SU-DHL-6 (cell line): Measurements from ENCODE around the gene RASD1.

Source experiments
- H2AFZ ChIP-seq: fragments of 200-600 bp; sonication (generic); 2 replicates; pipeline ENCODE4 v1.6.1; 2014; ENCODE audit warnings: low read depth, mild to moderate bottlenecking, moderate library complexity, mixed read lengths, antibody characterized with exemption, low read length; ENCODE audit not compliant: severe bottlenecking
- H3F3A ChIP-seq: fragments of 200-600 bp; shearing (Covaris generic); 2 replicates; pipeline ENCODE4 v1.6.0; 2016; ENCODE audit warnings: antibody characterized with exemption, mild to moderate bottlenecking; ENCODE audit not compliant: insufficient read depth
- H3K27ac ChIP-seq: fragments of 200-600 bp; sonication (generic); 2 replicates; pipeline ENCODE4 v1.5.1; 2016; ENCODE audit warnings: low read depth, mild to moderate bottlenecking, low read length, moderate library complexity, mixed read lengths
- H3K27me3 ChIP-seq: fragments of 200-600 bp; sonication (generic), shearing (Covaris generic); 2 replicates; pipeline ENCODE4 v1.6.0; 2014; ENCODE audit warnings: mild to moderate bottlenecking, low read length
- H3K36me3 ChIP-seq: fragments of 200-600 bp; sonication (generic); 2 replicates; pipeline ENCODE4 v1.6.1; 2014; ENCODE audit warnings: mild to moderate bottlenecking, low read length, mixed read lengths
- H3K4me2 ChIP-seq: fragments of 300-600, 200-600 bp; shearing (Covaris generic), sonication (generic); 2 replicates; pipeline ENCODE4 v1.6.0; 2014; ENCODE audit warnings: low read length, low read depth, mild to moderate bottlenecking; ENCODE audit not compliant: poor library complexity, severe bottlenecking
- H3K4me3 ChIP-seq: fragments of 200-600 bp; sonication (generic); 2 replicates; pipeline ENCODE4 v1.5.1; 2014; ENCODE audit warnings: antibody characterized with exemption, low read length, mild to moderate bottlenecking, mixed read lengths; ENCODE audit not compliant: insufficient read depth, poor library complexity, severe bottlenecking
- H3K79me2 ChIP-seq: fragments of 200-600 bp; sonication (generic); 2 replicates; pipeline ENCODE4 v1.6.1; 2014; ENCODE audit warnings: mild to moderate bottlenecking, low read length, moderate library complexity; ENCODE audit not compliant: insufficient read depth
- H3K9ac ChIP-seq: fragments of 200-600 bp; sonication (generic); 2 replicates; pipeline ENCODE4 v1.7.0; 2014; ENCODE audit warnings: mild to moderate bottlenecking, low read length
- H3K9me2 ChIP-seq: fragments of 200-600 bp; sonication (generic); replicated peaks from 2 replicates; pipeline ENCODE4 v1.6.1; 2014; ENCODE audit warnings: low read length; ENCODE audit not compliant: insufficient read depth
- H3K9me3 ChIP-seq: fragments of 200-600 bp; sonication (generic); 2 replicates; pipeline ENCODE4 v1.6.1; 2014; ENCODE audit warnings: low read length, mixed read lengths; ENCODE audit not compliant: insufficient read depth
- H4K20me1 ChIP-seq: fragments of 200-600 bp; sonication (generic); 2 replicates; pipeline ENCODE4 v1.6.1; 2014; ENCODE audit warnings: low read depth, mild to moderate bottlenecking, antibody characterized with exemption, low read length, moderate library complexity, mixed read lengths
- CTCF ChIP-seq: fragments of 200-600 bp; sonication (generic); IDR thresholded peaks from one replicate; pipeline ENCODE4 v1.5.1; 2017; ENCODE audit warnings: antibody characterized with exemption, mild to moderate bottlenecking, low read length, moderate library complexity; ENCODE audit not compliant: insufficient read depth, poor library complexity, severe bottlenecking
- EZH2phosphoT487 ChIP-seq: fragments of 200-600 bp; sonication (generic), shearing (Covaris generic); conservative IDR thresholded peaks from 2 replicates; pipeline ENCODE4 v1.6.1; 2018; ENCODE audit warnings: mild to moderate bottlenecking, antibody characterized with exemption, low read length, moderate library complexity, mixed read lengths

RASD1 gene

DNA sequence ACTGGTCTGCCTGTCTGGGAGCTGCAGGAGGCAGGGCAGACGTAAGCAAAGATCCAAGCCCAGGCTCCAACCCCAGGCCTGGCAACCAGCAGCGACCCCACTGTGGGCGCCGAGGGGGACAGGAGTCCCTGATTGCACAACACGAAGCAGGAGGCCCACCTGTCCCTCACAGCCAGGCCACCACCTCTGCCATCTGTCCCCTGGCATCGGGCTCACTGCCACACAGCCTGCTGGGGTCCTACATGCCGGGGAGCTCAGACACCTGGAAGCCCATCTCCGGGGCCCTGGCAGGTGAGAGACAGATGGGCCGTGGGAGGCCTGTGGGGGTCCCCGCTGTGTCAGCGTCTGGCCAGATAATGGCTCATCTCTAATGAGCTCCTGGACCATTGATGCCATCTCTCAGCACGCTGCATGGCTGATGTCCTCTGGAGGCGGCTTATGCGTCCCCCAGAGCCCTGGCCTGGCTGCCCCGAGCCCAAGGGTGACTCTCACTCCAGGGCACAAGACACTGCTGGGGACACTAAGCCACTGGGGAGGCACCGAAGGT, 11.3 kb upstream of the RASD1 start:
- Histone ChIP-seq H4K20me1 (no peaks in the 10 kb centered on the region), H3K27me3 (no peaks in the 10 kb centered on the region), H3F3A (no peaks in the 10 kb centered on the region), H3K9me2 (no peaks in the 10 kb centered on the region), H3K27ac (no peak overlapping the region), H3K79me2 (no peaks in the 10 kb centered on the region), H3K4me2 (no peak overlapping the region), H3K9ac (no peak overlapping the region), H2AFZ (no peak overlapping the region), H3K4me3 (no peak overlapping the region), H3K9me3 (no peaks in the 10 kb centered on the region), H3K36me3 (no peaks in the 10 kb centered on the region)
- TF ChIP-seq EZH2phosphoT487, result no peak
- TF ChIP-seq CTCF, result no peak

DNA sequence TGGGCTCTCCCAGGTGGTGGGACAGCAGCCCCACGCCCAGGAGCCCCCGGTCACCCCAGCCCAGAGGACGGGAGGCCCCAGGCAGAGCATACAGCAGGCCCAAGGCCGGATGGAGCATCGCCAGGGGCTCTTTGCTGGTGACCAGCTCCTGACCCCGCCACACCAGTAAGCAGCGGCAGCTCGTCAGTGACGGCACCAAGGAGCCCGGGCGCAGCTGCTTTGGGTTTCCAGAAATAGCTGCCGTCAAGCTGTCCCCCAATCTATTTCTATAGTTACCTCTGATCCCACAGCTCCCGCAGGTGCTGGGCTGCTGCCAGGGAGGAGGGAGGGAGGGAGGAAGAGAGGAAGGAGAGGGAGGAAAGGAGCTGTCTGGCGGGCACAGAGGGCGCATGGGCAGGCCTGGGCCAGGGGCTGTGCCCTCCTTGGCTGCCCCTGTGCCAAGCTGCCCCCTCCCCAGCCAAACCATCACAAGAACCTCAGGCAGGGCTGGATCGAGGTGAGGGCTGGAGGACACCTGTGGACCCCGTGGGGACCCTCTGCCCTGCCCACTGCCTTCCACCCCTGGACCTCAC, 10.8 kb upstream of the RASD1 start:
- Histone ChIP-seq H3K9me3 (no peaks in the 10 kb centered on the region), H4K20me1 (no peaks in the 10 kb centered on the region), H3K9ac (no peak overlapping the region), H3K79me2 (no peaks in the 10 kb centered on the region), H3F3A (no peaks in the 10 kb centered on the region), H3K36me3 (no peaks in the 10 kb centered on the region), H2AFZ (no peak overlapping the region), H3K27me3 (no peaks in the 10 kb centered on the region), H3K4me3 (no peak overlapping the region), H3K4me2 (no peak overlapping the region), H3K27ac (no peak overlapping the region), H3K9me2 (no peaks in the 10 kb centered on the region)
- TF ChIP-seq EZH2phosphoT487 (no peak), CTCF (no peak)

GRCh38 chr17:17506181-17506741, 10.1 kb upstream of the RASD1 start:
- Histone ChIP-seq H3K4me3 (no peak overlapping the region), H3K27me3 (no peaks in the 10 kb centered on the region), H3K9ac (no peak overlapping the region), H2AFZ (no peak overlapping the region), H4K20me1 (no peaks in the 10 kb centered on the region; the same call in 1 of the 2 replicates), H3K27ac (no peak overlapping the region), H3K36me3 (no peaks in the 10 kb centered on the region), H3K4me2 (no peak overlapping the region), H3K9me3 (no peaks in the 10 kb centered on the region), H3K9me2 (no peaks in the 10 kb centered on the region), H3K79me2 (no peaks in the 10 kb centered on the region), H3F3A (no peaks in the 10 kb centered on the region)
- no peak for TF ChIP-seq EZH2phosphoT487
- TF ChIP-seq CTCF, result no peak
